ENCODE measurements around the gene ARHGAP8. TPM values are rescaled to one million over a fixed set of nuclear protein-coding genes. Genes with fewer than 3 reads are reported as not detected.

ARHGAP8 gene
- total RNA-seq, 1 donor from 2014 or later = 2.8 TPM

DNA sequence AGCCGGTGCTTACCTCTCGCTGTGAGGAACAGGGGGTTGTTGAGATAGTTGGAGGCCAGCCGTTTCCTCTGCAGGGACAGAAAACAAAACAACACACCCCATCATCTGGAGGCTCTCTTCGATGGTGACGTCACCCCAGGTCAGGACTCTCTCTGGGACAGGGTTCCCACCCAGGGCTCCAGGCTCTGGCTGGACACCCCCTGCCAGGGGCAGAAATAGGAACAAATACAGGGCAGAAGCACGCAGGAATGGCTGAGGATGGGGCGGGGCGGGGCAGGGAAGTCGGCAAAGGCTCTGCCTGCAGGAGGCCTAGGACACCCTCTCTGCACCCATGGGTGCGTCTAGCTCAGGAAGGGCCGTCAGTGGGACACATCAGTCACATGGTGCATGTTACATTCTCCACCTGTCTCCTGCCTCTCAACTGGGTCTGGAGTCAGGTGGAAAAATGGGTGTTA lies 138.9 kb downstream of the ARHGAP8 start:
- no peak overlapping the region for H3K4me2 ChIP-seq (ENCODE audit: low read length)
- H3K9me3 ChIP-seq (ENCODE audit: insufficient read depth, low read depth, low read length) = no peaks in the 10 kb centered on the region
- Mint-ChIP-seq H3K4me1 (ENCODE audit: low read depth, unreplicated experiment) (no peaks in the 10 kb centered on the region), H3K27me3 (ENCODE audit: low read depth, unreplicated experiment) (peaks cover 4% of the 10 kb centered on the region), H3K36me3 (ENCODE audit: low read depth, unreplicated experiment) (peaks cover 3% of the 10 kb centered on the region), H3K27ac (ENCODE audit: unreplicated experiment) (no peak overlapping the region), H3K9me3 (ENCODE audit: unreplicated experiment) (no peaks in the 10 kb centered on the region), H3K4me3 (ENCODE audit: unreplicated experiment) (no peak overlapping the region)
- H3K79me2 ChIP-seq (ENCODE audit: insufficient read depth, low read length) = no peaks in the 10 kb centered on the region
- H4K20me1 ChIP-seq (ENCODE audit: insufficient read depth, low read length) = no peaks in the 10 kb centered on the region
- no peak overlapping the region for H3K4me3 ChIP-seq (ENCODE audit: insufficient read depth, low read depth, low read length)
- DNase-seq (ENCODE audit: low read depth) = no peak
- no peak for FAIRE-seq
- no peak for TF ChIP-seq EZH2 (IDR thresholded peaks at IDR 0.05; ENCODE audit: insufficient read depth, low read length)
- no peak for TF ChIP-seq CTCF (IDR thresholded peaks at IDR 0.05; ENCODE audit: insufficient read depth, low read depth, low read length)
- H3K9ac ChIP-seq (ENCODE audit: low read length) = no peak overlapping the region
- no peaks in the 10 kb centered on the region for H3K27me3 ChIP-seq (ENCODE audit: insufficient read depth, low read length)
- no peaks in the 10 kb centered on the region for H3K36me3 ChIP-seq (ENCODE audit: insufficient read depth, low read length)
- H3K4me1 ChIP-seq (ENCODE audit: insufficient read depth, low read length) = no peaks in the 10 kb centered on the region
- no peak overlapping the region for H3K27ac ChIP-seq (ENCODE audit: low read depth, low read length)
- no peak overlapping the region for H2AFZ ChIP-seq (ENCODE audit: low read depth, low read length)

DNA sequence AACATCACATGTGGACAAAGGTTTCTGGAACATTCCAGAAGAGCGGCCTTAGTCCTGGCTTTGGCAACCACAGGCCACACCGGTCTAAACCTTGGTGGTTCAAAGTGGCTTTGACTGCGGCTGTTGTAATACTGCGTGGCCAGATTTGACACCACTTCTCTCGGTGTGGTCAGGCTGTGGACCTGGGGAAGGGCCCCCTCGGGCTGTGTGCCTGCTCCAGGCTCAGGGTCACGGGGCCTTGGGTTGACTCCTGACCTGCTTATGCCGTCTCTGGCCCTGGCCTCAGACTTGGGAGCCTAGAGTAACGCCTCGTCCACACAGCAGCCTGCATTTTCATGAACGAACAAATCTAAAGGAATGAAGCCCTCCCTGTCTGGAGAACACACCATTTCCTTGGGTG lies 139.4 kb downstream of the ARHGAP8 start:
- no peak for FAIRE-seq
- Histone ChIP-seq H4K20me1 (ENCODE audit: insufficient read depth, low read length) (no peaks in the 10 kb centered on the region), H3K27me3 (ENCODE audit: insufficient read depth, low read length) (no peaks in the 10 kb centered on the region), H3K79me2 (ENCODE audit: insufficient read depth, low read length) (no peaks in the 10 kb centered on the region), H3K27ac (ENCODE audit: low read depth, low read length) (no peak overlapping the region), H3K4me2 (ENCODE audit: low read length) (no peak overlapping the region), H3K9me3 (ENCODE audit: insufficient read depth, low read depth, low read length) (no peaks in the 10 kb centered on the region), H3K9ac (ENCODE audit: low read length) (no peak overlapping the region), H3K4me1 (ENCODE audit: insufficient read depth, low read length) (no peaks in the 10 kb centered on the region), H2AFZ (ENCODE audit: low read depth, low read length) (no peak overlapping the region), H3K4me3 (ENCODE audit: insufficient read depth, low read depth, low read length) (no peak overlapping the region), H3K36me3 (ENCODE audit: insufficient read depth, low read length) (no peaks in the 10 kb centered on the region)
- TF ChIP-seq EZH2 (IDR thresholded peaks at IDR 0.05; ENCODE audit: insufficient read depth, low read length) (no peak), CTCF (IDR thresholded peaks at IDR 0.05; ENCODE audit: insufficient read depth, low read depth, low read length) (no peak)
- Mint-ChIP-seq H3K27me3 (ENCODE audit: low read depth, unreplicated experiment) (peaks cover 4% of the 10 kb centered on the region), H3K4me1 (ENCODE audit: low read depth, unreplicated experiment) (no peaks in the 10 kb centered on the region), H3K36me3 (ENCODE audit: low read depth, unreplicated experiment) (peaks cover 3% of the 10 kb centered on the region), H3K9me3 (ENCODE audit: unreplicated experiment) (no peaks in the 10 kb centered on the region), H3K27ac (ENCODE audit: unreplicated experiment) (no peak overlapping the region), H3K4me3 (ENCODE audit: unreplicated experiment) (no peak overlapping the region)
- no peak for DNase-seq (ENCODE audit: low read depth)

GRCh38 chr22:44892243-44892642 lies 139.9 kb downstream of the ARHGAP8 start:
- Histone ChIP-seq H3K9ac (ENCODE audit: low read length) (no peak overlapping the region), H3K27me3 (ENCODE audit: insufficient read depth, low read length) (no peaks in the 10 kb centered on the region), H3K27ac (ENCODE audit: low read depth, low read length) (no peak overlapping the region), H3K4me1 (ENCODE audit: insufficient read depth, low read length) (no peaks in the 10 kb centered on the region), H3K4me3 (ENCODE audit: insufficient read depth, low read depth, low read length) (no peak overlapping the region), H4K20me1 (ENCODE audit: insufficient read depth, low read length) (no peaks in the 10 kb centered on the region), H2AFZ (ENCODE audit: low read depth, low read length) (no peak overlapping the region), H3K4me2 (ENCODE audit: low read length) (no peak overlapping the region), H3K36me3 (ENCODE audit: insufficient read depth, low read length) (no peaks in the 10 kb centered on the region), H3K79me2 (ENCODE audit: insufficient read depth, low read length) (no peaks in the 10 kb centered on the region), H3K9me3 (ENCODE audit: insufficient read depth, low read depth, low read length) (no peaks in the 10 kb centered on the region)
- Mint-ChIP-seq H3K4me3 (ENCODE audit: unreplicated experiment) (no peak overlapping the region), H3K9me3 (ENCODE audit: unreplicated experiment) (no peaks in the 10 kb centered on the region), H3K27ac (ENCODE audit: unreplicated experiment) (no peak overlapping the region), H3K36me3 (ENCODE audit: low read depth, unreplicated experiment) (peaks cover 3% of the 10 kb centered on the region), H3K4me1 (ENCODE audit: low read depth, unreplicated experiment) (no peaks in the 10 kb centered on the region), H3K27me3 (ENCODE audit: low read depth, unreplicated experiment) (peaks cover 4% of the 10 kb centered on the region)
- TF ChIP-seq CTCF (IDR thresholded peaks at IDR 0.05; ENCODE audit: insufficient read depth, low read depth, low read length) (no peak), EZH2 (IDR thresholded peaks at IDR 0.05; ENCODE audit: insufficient read depth, low read length) (no peak)
- FAIRE-seq (no peak), DNase-seq (ENCODE audit: low read depth) (no peak)
